IPS-20b (cell line): ENCODE results near the gene FLT1.

Experiments
- H3K27ac ChIP-seq: one replicate; pipeline ENCODE4 v1.5.1; 2013; ENCODE audit warnings: low read length
- H3K27me3 ChIP-seq: 2 replicates; pipeline ENCODE4 v1.6.1; 2013; ENCODE audit warnings: mild to moderate bottlenecking, low read length, inconsistent platforms; ENCODE audit not compliant: insufficient read depth
- H3K36me3 ChIP-seq: 2 replicates; pipeline ENCODE4 v1.6.1; 2013; ENCODE audit warnings: low read depth, mild to moderate bottlenecking, inconsistent platforms, low read length, moderate library complexity; ENCODE audit not compliant: insufficient read depth
- H3K4me1 ChIP-seq: 2 replicates; pipeline ENCODE4 v1.6.1; 2013; ENCODE audit warnings: mild to moderate bottlenecking, control low read depth, inconsistent platforms, low read length, moderate library complexity; ENCODE audit not compliant: insufficient read depth
- H3K4me3 ChIP-seq: 2 replicates; pipeline ENCODE4 v1.5.1; 2013; ENCODE audit warnings: mild to moderate bottlenecking, low read length, inconsistent platforms
- H3K9ac ChIP-seq: 2 replicates; pipeline ENCODE4 v1.6.1; 2013; ENCODE audit warnings: low read depth, mild to moderate bottlenecking, inconsistent platforms, low read length, moderate library complexity
- H3K9me3 ChIP-seq: 2 replicates; pipeline ENCODE4 v1.6.1; 2013; ENCODE audit warnings: mild to moderate bottlenecking, low read depth, low read length, inconsistent platforms; ENCODE audit not compliant: insufficient read depth

The FLT1 gene

GRCh38 chr13:28421676-28422410 lies 73.1 kb downstream of the FLT1 start:
- Histone ChIP-seq H3K9ac (no peak overlapping the region), H3K27ac (no peak overlapping the region), H3K9me3 (no peaks in the 10 kb centered on the region), H3K36me3 (peaks cover 93% of the 10 kb centered on the region), H3K4me1 (no peaks in the 10 kb centered on the region), H3K4me3 (no peak overlapping the region), H3K27me3 (no peaks in the 10 kb centered on the region)

GRCh38 chr13:28420704-28421103 lies 74.2 kb downstream of the FLT1 start:
- Histone ChIP-seq H3K36me3 (peaks cover 92% of the 10 kb centered on the region), H3K9ac (no peak overlapping the region), H3K9me3 (no peaks in the 10 kb centered on the region), H3K27ac (no peak overlapping the region), H3K4me3 (no peak overlapping the region), H3K27me3 (no peaks in the 10 kb centered on the region), H3K4me1 (no peaks in the 10 kb centered on the region)

- Histone ChIP-seq H3K4me1 (no peaks in the 10 kb centered on the region), H3K9me3 (no peaks in the 10 kb centered on the region), H3K36me3 (peaks cover 69% of the 10 kb centered on the region), H3K4me3 (no peak overlapping the region), H3K9ac (no peak overlapping the region), H3K27ac (no peak overlapping the region), H3K27me3 (no peaks in the 10 kb centered on the region)
Measured at GRCh38 chr13:28415994-28416421, 78.9 kb downstream of the FLT1 start.

- Histone ChIP-seq H3K9me3 (no peaks in the 10 kb centered on the region), H3K4me3 (no peak overlapping the region), H3K36me3 (peaks cover 63% of the 10 kb centered on the region), H3K9ac (no peak overlapping the region), H3K27ac (no peak overlapping the region), H3K4me1 (peaks cover 10% of the 10 kb centered on the region; the same call in 1 of the 2 replicates), H3K27me3 (no peaks in the 10 kb centered on the region)
Measured at GRCh38 chr13:28413999-28414398, 80.9 kb downstream of the FLT1 start.

- Histone ChIP-seq H3K4me3 (no peak overlapping the region), H3K4me1 (peaks cover 20% of the 10 kb centered on the region), H3K27me3 (no peaks in the 10 kb centered on the region), H3K36me3 (peaks cover 55% of the 10 kb centered on the region), H3K27ac (no peak overlapping the region), H3K9ac (no peak overlapping the region), H3K9me3 (no peaks in the 10 kb centered on the region)
Measured at GRCh38 chr13:28412981-28413380, 81.9 kb downstream of the FLT1 start.

- Histone ChIP-seq H3K4me3 (no peak overlapping the region), H3K9me3 (no peaks in the 10 kb centered on the region), H3K27ac (no peak overlapping the region), H3K36me3 (peaks cover 45% of the 10 kb centered on the region), H3K9ac (no peak overlapping the region), H3K27me3 (no peaks in the 10 kb centered on the region), H3K4me1 (peaks cover 24% of the 10 kb centered on the region)
Measured at GRCh38 chr13:28411831-28412353, 83.0 kb downstream of the FLT1 start.

- H3K4me1 ChIP-seq = peaks cover 24% of the 10 kb centered on the region
- no peak overlapping the region for H3K4me3 ChIP-seq
- peaks cover 47% of the 10 kb centered on the region for H3K36me3 ChIP-seq
- no peaks in the 10 kb centered on the region for H3K9me3 ChIP-seq
- no peaks in the 10 kb centered on the region for H3K27me3 ChIP-seq
- no peak overlapping the region for H3K27ac ChIP-seq
- no peak overlapping the region for H3K9ac ChIP-seq
Measured at GRCh38 chr13:28410096-28410495, 84.8 kb downstream of the FLT1 start.

- peaks cover 47% of the 10 kb centered on the region for H3K36me3 ChIP-seq
- H3K27ac ChIP-seq = no peak overlapping the region
Measured at GRCh38 chr13:28409648-28410047, 85.3 kb downstream of the FLT1 start.

GRCh38 chr13:28408863-28409262 lies 86.1 kb downstream of the FLT1 start:
- Histone ChIP-seq H3K4me1 (peaks cover 24% of the 10 kb centered on the region), H3K4me3 (no peak overlapping the region), H3K9me3 (no peaks in the 10 kb centered on the region), H3K27ac (no peak overlapping the region), H3K9ac (no peak overlapping the region), H3K36me3 (peaks cover 47% of the 10 kb centered on the region), H3K27me3 (no peaks in the 10 kb centered on the region)

More at GRCh38 chr13:28409648-28410047, 85.3 kb downstream of the FLT1 start:
- H3K9me3 ChIP-seq = no peaks in the 10 kb centered on the region
- no peak overlapping the region for H3K4me3 ChIP-seq
- no peaks in the 10 kb centered on the region for H3K27me3 ChIP-seq
- no peak overlapping the region for H3K9ac ChIP-seq
- peaks cover 24% of the 10 kb centered on the region for H3K4me1 ChIP-seq

GRCh38 chr13:28408235-28408848 lies 86.6 kb downstream of the FLT1 start:
- Histone ChIP-seq H3K9me3 (no peaks in the 10 kb centered on the region), H3K4me3 (no peak overlapping the region), H3K9ac (no peak overlapping the region), H3K27me3 (no peaks in the 10 kb centered on the region), H3K4me1 (peaks cover 24% of the 10 kb centered on the region), H3K36me3 (peaks cover 47% of the 10 kb centered on the region), H3K27ac (no peak overlapping the region)

GRCh38 chr13:28406733-28407266 lies 88.1 kb downstream of the FLT1 start:
- no peaks in the 10 kb centered on the region for H3K27me3 ChIP-seq
- H3K4me3 ChIP-seq = no peak overlapping the region
- no peaks in the 10 kb centered on the region for H3K9me3 ChIP-seq
- no peak overlapping the region for H3K27ac ChIP-seq
- peaks cover 24% of the 10 kb centered on the region for H3K4me1 ChIP-seq
- H3K9ac ChIP-seq = no peak overlapping the region
- H3K36me3 ChIP-seq = peaks cover 56% of the 10 kb centered on the region

- Histone ChIP-seq H3K9me3 (no peaks in the 10 kb centered on the region), H3K36me3 (peaks cover 89% of the 10 kb centered on the region), H3K4me1 (peaks cover 7% of the 10 kb centered on the region; the same call in 1 of the 2 replicates), H3K27me3 (no peaks in the 10 kb centered on the region), H3K27ac (no peak overlapping the region), H3K4me3 (no peak overlapping the region), H3K9ac (no peak overlapping the region)
Measured at GRCh38 chr13:28402057-28402381, 92.9 kb downstream of the FLT1 start.
